ENCODE results near the gene CCDC3. TPM values are rescaled to one million over a fixed set of nuclear protein-coding genes. Genes with fewer than 3 reads are reported as not detected.

Gene CCDC3
- total and polyA plus RNA-seq, 2 experiments from 2014 or later, result 4.3 to 6.7 TPM

GRCh38 chr10:12897278-12897677 lies 104.2 kb downstream of the CCDC3 start:
- Histone ChIP-seq H3K27ac (no peak overlapping the region), H3K9me3 (ENCODE audit: low read depth) (no peaks in the 10 kb centered on the region), H3K4me1 (ENCODE audit: low read depth) (no peaks in the 10 kb centered on the region), H3K36me3 (no peaks in the 10 kb centered on the region), H3K27me3 (no peaks in the 10 kb centered on the region), H3K4me3 (no peak overlapping the region)
- TF ChIP-seq CTCF (IDR thresholded peaks at IDR 0.05; ENCODE audit: low read depth, low read length), result no peak
- no peak for DNase-seq (ENCODE audit: low read depth in 1 of 2, low spot score in 1 of 2)

- no peaks in the 10 kb centered on the region for H3K4me1 ChIP-seq (ENCODE audit: low read depth)
- no peak overlapping the region for H3K27ac ChIP-seq
- H3K27me3 ChIP-seq, result no peaks in the 10 kb centered on the region
- H3K9me3 ChIP-seq (ENCODE audit: low read depth), result no peaks in the 10 kb centered on the region
- no peak for DNase-seq (ENCODE audit: low read depth in 1 of 2, low spot score in 1 of 2)
- no peak overlapping the region for H3K4me3 ChIP-seq
- no peak for TF ChIP-seq CTCF (IDR thresholded peaks at IDR 0.05; ENCODE audit: low read depth, low read length)
- H3K36me3 ChIP-seq, result no peaks in the 10 kb centered on the region
Observed at GRCh38 chr10:12896251-12896650, 105.3 kb downstream of the CCDC3 start.

DNA sequence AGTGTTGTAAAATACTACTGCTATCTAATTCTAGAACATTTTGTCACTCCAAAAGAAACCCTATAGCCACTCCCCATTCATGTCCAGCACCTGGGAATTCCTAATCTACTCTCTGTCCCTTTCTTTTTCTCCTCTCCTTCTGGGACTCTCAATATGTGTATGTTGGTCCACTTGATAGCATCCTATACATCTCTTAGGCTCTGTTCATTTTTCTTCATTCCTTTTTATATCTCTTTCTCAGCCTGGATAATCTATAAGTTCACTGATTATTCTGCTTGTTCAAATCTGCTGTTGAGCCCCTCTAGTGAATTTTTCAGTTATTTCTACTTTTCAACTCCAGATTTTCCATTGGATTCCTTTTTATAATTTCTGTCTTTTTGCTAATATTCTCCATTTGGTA lies 108.6 kb downstream of the CCDC3 start:
- H3K27me3 ChIP-seq, result no peaks in the 10 kb centered on the region
- TF ChIP-seq CTCF (IDR thresholded peaks at IDR 0.05; ENCODE audit: low read depth, low read length), result no peak
- no peak for DNase-seq (ENCODE audit: low read depth in 1 of 2, low spot score in 1 of 2)
- no peaks in the 10 kb centered on the region for H3K36me3 ChIP-seq
- no peaks in the 10 kb centered on the region for H3K9me3 ChIP-seq (ENCODE audit: low read depth)
- H3K27ac ChIP-seq, result no peak overlapping the region
- no peaks in the 10 kb centered on the region for H3K4me1 ChIP-seq (ENCODE audit: low read depth)
- no peak overlapping the region for H3K4me3 ChIP-seq

DNA sequence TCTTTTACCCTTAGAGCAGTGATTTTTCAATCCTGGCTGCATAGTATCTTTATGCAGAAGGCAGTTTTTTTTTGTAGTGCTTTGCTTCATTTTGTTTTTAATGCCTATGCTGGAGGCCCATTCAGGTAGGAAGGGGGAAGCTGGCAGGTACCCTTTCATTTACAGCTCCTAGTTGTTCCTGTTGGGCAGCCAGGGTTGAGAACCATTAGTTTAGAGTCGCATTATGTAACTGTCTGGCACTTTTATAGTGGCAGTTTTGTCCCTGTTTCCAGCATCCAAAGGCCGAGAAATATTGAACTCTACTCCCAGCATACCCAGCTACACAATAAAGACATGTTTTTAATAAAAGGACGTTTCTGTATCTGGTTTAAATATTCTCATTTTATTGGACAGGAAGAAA lies 110.6 kb downstream of the CCDC3 start:
- Histone ChIP-seq H3K4me3 (no peak overlapping the region), H3K27ac (no peak overlapping the region), H3K36me3 (no peaks in the 10 kb centered on the region), H3K9me3 (ENCODE audit: low read depth) (no peaks in the 10 kb centered on the region), H3K4me1 (ENCODE audit: low read depth) (no peaks in the 10 kb centered on the region), H3K27me3 (no peaks in the 10 kb centered on the region)
- no peak for DNase-seq (ENCODE audit: low read depth in 1 of 2, low spot score in 1 of 2)
- no peak for TF ChIP-seq CTCF (IDR thresholded peaks at IDR 0.05; ENCODE audit: low read depth, low read length)

DNA sequence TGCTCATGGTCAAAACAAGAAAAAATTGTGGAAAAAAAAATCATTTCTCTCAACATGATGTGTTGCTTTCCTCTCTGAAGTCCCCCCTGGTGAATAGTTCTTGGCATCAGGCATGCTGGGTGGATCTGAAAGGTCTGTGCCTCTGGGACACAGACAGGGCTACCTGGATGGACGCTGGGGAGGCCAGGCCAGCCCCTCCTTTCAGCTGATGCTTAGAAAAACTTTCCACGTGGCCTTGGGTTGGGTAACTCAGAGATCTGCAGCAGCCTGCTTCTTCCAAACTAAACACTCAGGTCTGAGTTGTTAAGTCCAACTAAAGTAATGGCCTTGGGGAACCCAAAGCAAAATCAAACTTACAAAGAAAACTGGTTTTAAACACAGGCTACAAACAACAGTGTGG lies 113.0 kb downstream of the CCDC3 start:
- H3K36me3 ChIP-seq, result no peaks in the 10 kb centered on the region
- H3K4me1 ChIP-seq (ENCODE audit: low read depth), result no peaks in the 10 kb centered on the region
- no peak overlapping the region for H3K27ac ChIP-seq
- no peak for TF ChIP-seq CTCF (IDR thresholded peaks at IDR 0.05; ENCODE audit: low read depth, low read length)
- H3K27me3 ChIP-seq, result no peaks in the 10 kb centered on the region
- DNase-seq (ENCODE audit: low read depth in 1 of 2, low spot score in 1 of 2), result no peak
- no peak overlapping the region for H3K4me3 ChIP-seq
- no peaks in the 10 kb centered on the region for H3K9me3 ChIP-seq (ENCODE audit: low read depth)

DNA sequence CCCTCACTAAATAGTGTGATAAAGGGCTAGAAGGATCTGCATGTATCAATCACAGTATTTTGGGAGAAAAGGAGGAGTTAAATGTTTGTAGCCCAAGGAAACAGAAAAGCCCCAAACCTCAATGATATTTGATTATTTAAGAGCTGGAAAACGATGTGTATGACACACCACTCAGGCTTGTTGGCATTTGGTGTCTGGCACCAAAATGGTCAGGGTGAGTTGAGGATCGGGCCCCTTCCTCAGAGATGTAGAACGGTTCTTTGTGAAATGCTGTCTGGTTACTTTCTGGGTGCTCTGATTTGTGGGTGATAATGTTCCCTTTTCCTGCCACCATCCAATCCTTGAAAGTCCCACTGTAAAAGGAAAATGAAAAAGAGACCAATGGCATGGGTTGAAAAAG lies 113.7 kb downstream of the CCDC3 start:
- TF ChIP-seq CTCF (IDR thresholded peaks at IDR 0.05; ENCODE audit: low read depth, low read length), result no peak
- Histone ChIP-seq H3K4me3 (no peak overlapping the region), H3K36me3 (no peaks in the 10 kb centered on the region)

More for the DNA sequence above, 113.7 kb downstream of the CCDC3 start:
- Histone ChIP-seq H3K27me3 (no peaks in the 10 kb centered on the region), H3K4me1 (ENCODE audit: low read depth) (no peaks in the 10 kb centered on the region), H3K27ac (no peak overlapping the region), H3K9me3 (ENCODE audit: low read depth) (no peaks in the 10 kb centered on the region)
- no peak for DNase-seq (ENCODE audit: low read depth in 1 of 2, low spot score in 1 of 2)
